HG03060 (cell line): ENCODE data around the gene LY6G5B.

ENCODE experiments used
- ATAC-seq: cut with Tn5 transposase; IDR thresholded peaks from one replicate; pipeline ENCODE4 v1.9.1; 2021; ENCODE audit warnings: low read depth, moderate number of reproducible peaks; ENCODE audit not compliant: unreplicated experiment

Gene LY6G5B

GRCh38 chr6:31710523-31711219 lies 40.9 kb downstream of the LY6G5B start:
- no peak for ATAC-seq

GRCh38 chr6:31711233-31711632 lies 41.5 kb downstream of the LY6G5B start:
- no peak for ATAC-seq

GRCh38 chr6:31712296-31712695 lies 42.5 kb downstream of the LY6G5B start:
- ATAC-seq, result no peak

GRCh38 chr6:31713465-31713864 lies 43.7 kb downstream of the LY6G5B start:
- ATAC-seq, result no peak

- no peak for ATAC-seq
Observed at GRCh38 chr6:31713991-31714684, 44.4 kb downstream of the LY6G5B start.

- ATAC-seq, result no peak
Observed at GRCh38 chr6:31715022-31715958, 45.5 kb downstream of the LY6G5B start, which contains the start of gene LY6G6D. TSS of gene LY6G6D (plus strand) at chr6:31715348. CDS start at chr6:31715356, 8 bp downstream.

GRCh38 chr6:31717499-31718222 lies 47.9 kb downstream of the LY6G5B start:
- ATAC-seq, result no peak

- no peak for ATAC-seq
Observed at GRCh38 chr6:31718265-31718664, 48.5 kb downstream of the LY6G5B start.

GRCh38 chr6:31719001-31719400 lies 49.2 kb downstream of the LY6G5B start:
- ATAC-seq, result no peak

- no peak for ATAC-seq
Observed at GRCh38 chr6:31720196-31720770, 50.5 kb downstream of the LY6G5B start.

- ATAC-seq, result no peak
Observed at GRCh38 chr6:31721351-31722020, 51.7 kb downstream of the LY6G5B start, which contains the start of gene LY6G6C. TSS of gene LY6G6C (minus strand) at chr6:31721746. CDS start at chr6:31721679, 67 bp downstream.

- ATAC-seq, result no peak
Observed at GRCh38 chr6:31722173-31722572, 52.4 kb downstream of the LY6G5B start.
